ENCODE results near the gene BPIFB1. TPM values are rescaled to one million over a fixed set of nuclear protein-coding genes. Genes with fewer than 3 reads are reported as not detected.

BPIFB1 gene
- total and polyA plus RNA-seq, 5 donors from 2014 or later, result not detected

DNA sequence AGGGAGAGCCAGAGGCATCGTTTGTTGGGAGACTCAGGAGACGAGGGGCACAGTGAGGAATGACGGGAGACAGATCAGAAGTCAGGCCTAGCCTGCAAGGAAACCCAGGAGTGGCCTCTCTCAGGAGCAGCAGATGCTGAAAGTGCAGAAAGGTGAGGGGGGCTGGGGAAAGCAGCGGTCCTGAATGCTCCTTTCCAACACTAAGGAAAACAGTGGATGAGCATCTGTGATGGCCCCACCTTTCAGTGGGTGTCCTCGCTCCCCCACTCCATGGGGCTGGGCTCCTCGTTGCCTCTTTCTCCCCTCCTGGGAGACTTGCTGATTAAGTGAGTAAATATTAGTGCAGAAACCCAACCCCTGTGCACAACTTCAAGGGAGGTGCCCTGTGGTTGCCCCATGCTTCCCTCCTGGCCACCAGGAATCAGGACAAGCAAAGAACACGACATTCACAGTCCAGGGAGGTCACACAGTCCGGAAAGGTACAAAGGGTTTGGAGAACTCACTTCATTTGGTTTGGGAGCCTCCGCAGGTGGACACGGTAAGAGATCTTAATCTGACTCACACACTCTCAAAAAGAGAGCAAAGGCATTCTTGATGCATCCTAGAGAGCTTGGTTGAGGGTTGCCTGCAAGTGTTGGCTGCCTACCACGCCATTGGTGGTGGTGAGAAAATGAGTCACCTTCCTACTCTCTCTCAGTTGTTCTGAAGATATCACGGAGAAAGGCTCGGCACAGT, 9.7 kb upstream of the BPIFB1 start:
- H3K4me1 ChIP-seq (ENCODE audit: control insufficient read depth, insufficient read depth, low read length, poor library complexity, severe bottlenecking), result no peaks in the 10 kb centered on the region
- no peak overlapping the region for H3K4me3 Mint-ChIP-seq
- DNase-seq, result no peak
- H3K4me3 ChIP-seq (ENCODE audit: low read depth, low read length), result no peak overlapping the region
- H3K9me3 Mint-ChIP-seq, result peaks cover 0 to 2% (median 0%) of the 10 kb centered on the region in 7 donors
- peaks cover 9% of the 10 kb centered on the region for H3K27me3 Mint-ChIP-seq
- H3K36me3 ChIP-seq (ENCODE audit: control insufficient read depth, insufficient read depth, low read length), result no peaks in the 10 kb centered on the region
- H3K27ac ChIP-seq (ENCODE audit: insufficient read depth, low read length, poor library complexity, severe bottlenecking), result no peak overlapping the region
- no peak overlapping the region for H3K27ac Mint-ChIP-seq
- H3K36me3 Mint-ChIP-seq, result no peaks in the 10 kb centered on the region
- no peaks in the 10 kb centered on the region for H3K4me1 Mint-ChIP-seq
- no peaks in the 10 kb centered on the region for H3K9me3 ChIP-seq (ENCODE audit: control insufficient read depth in 2 of 2, low read length in 2 of 2)
- peaks cover 5% of the 10 kb centered on the region for H3K27me3 ChIP-seq (ENCODE audit: control insufficient read depth, insufficient read depth, low read length)
- ATAC-seq (ENCODE audit: low read depth in 2 of 2), result no peak

DNA sequence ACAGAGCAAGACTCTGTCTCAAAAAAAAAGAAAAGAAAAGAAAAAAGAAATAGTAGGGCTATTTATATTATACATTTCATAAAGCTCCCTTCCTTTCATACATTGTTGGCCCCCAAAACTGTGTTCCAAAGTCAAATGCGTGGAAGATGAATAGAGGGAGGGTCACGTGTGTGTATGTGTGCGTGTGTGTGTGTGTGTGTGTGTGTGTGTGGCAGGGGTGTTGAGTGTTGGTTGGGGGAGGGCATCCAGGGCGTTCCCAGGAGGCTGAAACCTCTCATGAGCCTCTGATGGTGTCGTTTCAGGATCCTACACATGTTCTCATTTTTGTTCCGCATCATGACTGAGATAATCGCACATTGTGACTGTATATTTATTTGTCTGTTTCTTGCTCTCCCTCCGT, 7.8 kb upstream of the BPIFB1 start:
- ATAC-seq (ENCODE audit: low read depth in 2 of 2), result no peak
- Histone ChIP-seq H3K4me1 (ENCODE audit: control insufficient read depth, insufficient read depth, low read length, poor library complexity, severe bottlenecking) (no peaks in the 10 kb centered on the region), H3K27ac (ENCODE audit: insufficient read depth, low read length, poor library complexity, severe bottlenecking) (no peak overlapping the region), H3K36me3 (ENCODE audit: control insufficient read depth, insufficient read depth, low read length) (no peaks in the 10 kb centered on the region), H3K9me3 (ENCODE audit: control insufficient read depth in 2 of 2, low read length in 2 of 2) (no peaks in the 10 kb centered on the region), H3K4me3 (ENCODE audit: low read depth, low read length) (no peak overlapping the region), H3K27me3 (ENCODE audit: control insufficient read depth, insufficient read depth, low read length) (no peaks in the 10 kb centered on the region)
- H3K4me1 Mint-ChIP-seq, result no peaks in the 10 kb centered on the region
- no peaks in the 10 kb centered on the region for H3K36me3 Mint-ChIP-seq
- H3K27ac Mint-ChIP-seq, result no peak overlapping the region
- peaks cover 0 to 2% (median 0%) of the 10 kb centered on the region in 7 donors for H3K9me3 Mint-ChIP-seq
- DNase-seq, result no peak
- H3K27me3 Mint-ChIP-seq, result peaks cover 9% of the 10 kb centered on the region
- no peak overlapping the region for H3K4me3 Mint-ChIP-seq

DNA sequence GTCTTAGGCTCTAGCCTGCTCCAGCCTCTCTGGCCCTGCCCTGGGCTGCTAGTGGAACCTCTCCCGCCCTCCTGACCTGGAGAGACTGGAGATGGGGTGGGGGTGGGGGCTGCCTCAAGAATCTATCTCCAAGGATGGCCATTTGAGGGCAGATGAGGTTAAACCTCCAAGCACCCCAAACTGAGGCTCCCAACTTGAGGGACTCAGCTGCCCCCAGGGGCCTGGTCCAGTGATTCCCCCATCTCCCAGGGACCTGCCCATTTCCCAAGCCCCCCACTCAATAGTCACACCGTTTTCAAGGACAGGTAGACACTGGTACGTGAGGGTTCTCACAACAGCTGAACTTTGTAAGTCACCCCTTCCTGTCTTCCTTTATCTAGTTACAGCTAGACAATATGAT, 7.1 kb upstream of the BPIFB1 start:
- H3K4me1 ChIP-seq (ENCODE audit: control insufficient read depth, insufficient read depth, low read length, poor library complexity, severe bottlenecking), result no peaks in the 10 kb centered on the region
- ATAC-seq (ENCODE audit: low read depth in 2 of 2), result no peak
- Mint-ChIP-seq H3K27ac (no peak overlapping the region), H3K36me3 (no peaks in the 10 kb centered on the region), H3K4me1 (no peaks in the 10 kb centered on the region), H3K27me3 (peaks cover 9% of the 10 kb centered on the region), H3K9me3 (peaks cover 0 to 2% (median 0%) of the 10 kb centered on the region in 7 donors), H3K4me3 (no peak overlapping the region)
- no peak for DNase-seq
- no peak overlapping the region for H3K4me3 ChIP-seq (ENCODE audit: low read depth, low read length)
- H3K27ac ChIP-seq (ENCODE audit: insufficient read depth, low read length, poor library complexity, severe bottlenecking), result no peak overlapping the region
- H3K36me3 ChIP-seq (ENCODE audit: control insufficient read depth, insufficient read depth, low read length), result no peaks in the 10 kb centered on the region
- H3K27me3 ChIP-seq (ENCODE audit: control insufficient read depth, insufficient read depth, low read length), result no peaks in the 10 kb centered on the region
- no peaks in the 10 kb centered on the region for H3K9me3 ChIP-seq (ENCODE audit: control insufficient read depth in 2 of 2, low read length in 2 of 2)

DNA sequence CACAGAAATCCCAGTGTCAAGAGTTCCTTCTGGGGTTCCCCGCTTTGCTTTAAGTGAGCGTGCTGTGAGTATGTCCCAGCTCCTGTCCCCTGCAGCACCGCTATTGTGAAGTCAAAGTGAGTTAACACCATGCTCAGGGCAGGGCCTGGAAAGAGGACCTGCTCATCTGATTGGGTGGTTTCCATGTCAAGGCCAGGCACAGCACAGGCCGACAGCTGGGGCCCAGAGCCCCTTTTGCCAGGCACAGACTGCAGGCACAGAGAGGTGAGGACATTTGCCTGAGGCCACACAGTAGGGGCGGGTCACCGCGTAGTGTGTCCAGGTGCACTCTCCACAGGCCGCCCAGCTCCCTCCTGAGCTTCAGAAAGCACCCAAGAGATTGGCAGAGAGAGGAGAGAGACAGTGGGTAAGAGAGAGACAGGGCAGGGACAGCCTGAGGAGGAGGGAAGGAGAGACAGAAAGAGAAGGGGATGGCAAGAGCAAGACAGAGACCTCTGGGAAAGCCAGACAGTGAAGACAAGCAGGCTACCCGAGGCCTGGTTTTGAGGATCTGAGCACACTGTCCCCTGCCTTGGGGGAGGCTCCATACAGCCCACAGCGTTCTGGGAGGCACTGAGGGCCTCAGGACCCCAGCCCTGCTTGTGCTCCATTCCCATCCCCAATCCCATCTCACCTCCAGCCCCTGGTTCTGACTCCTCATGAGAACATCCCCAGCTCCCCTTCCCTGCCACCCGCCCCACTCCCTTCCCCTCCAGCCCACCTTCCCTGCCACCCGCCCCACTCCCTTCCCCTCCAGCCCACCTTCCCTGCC, 6.5 kb upstream of the BPIFB1 start:
- no peaks in the 10 kb centered on the region for H3K9me3 ChIP-seq (ENCODE audit: control insufficient read depth in 2 of 2, low read length in 2 of 2)
- no peak for DNase-seq
- H3K27me3 Mint-ChIP-seq, result peaks cover 8% of the 10 kb centered on the region

DNA sequence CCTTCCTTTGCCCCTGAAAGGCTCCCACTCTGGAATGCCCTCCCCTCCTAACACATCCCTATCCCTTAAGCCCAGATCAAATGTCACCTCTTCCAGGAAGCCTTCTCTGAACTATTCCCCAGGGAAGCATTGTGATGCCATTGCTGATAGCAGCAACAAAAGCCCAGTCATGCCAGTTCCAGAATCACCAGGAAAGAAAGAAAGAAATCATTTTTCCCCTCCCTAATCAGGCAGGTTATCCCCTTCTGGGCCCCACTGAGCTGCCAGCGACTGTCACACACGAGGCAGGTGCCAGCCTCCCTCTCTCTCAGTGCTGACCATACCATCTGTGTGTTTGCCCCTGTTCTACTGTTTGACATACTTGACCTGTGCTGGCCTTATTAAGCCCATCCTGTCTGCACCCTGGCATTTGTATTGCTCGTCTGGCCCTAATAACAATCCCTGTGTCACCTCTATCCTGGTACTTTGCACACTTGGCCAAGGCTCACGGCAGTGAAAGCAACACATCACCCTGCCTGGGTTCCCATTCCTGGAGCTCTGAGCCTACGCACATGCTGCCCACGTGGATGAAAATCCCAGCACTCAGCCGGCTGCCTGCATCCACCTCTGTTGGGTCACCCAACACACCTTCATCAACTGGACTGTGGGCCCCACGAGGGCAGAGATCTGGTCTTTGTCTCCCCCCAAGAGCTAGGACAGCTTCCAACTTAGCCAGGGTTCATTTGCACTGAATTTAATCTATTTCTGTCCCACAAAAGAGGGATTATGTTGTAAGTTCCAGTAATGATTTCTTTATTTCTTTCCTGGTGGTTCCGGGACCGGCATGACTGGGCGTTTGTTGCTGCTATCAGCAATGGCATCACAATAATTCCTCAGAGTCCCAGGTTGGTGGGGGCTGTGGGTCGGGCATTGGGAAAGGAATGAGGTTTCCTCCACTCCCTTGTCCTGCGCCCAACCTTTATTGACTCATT, 5.3 kb upstream of the BPIFB1 start:
- no peaks in the 10 kb centered on the region for H3K4me1 ChIP-seq (ENCODE audit: control insufficient read depth, insufficient read depth, low read length, poor library complexity, severe bottlenecking)
- H3K4me1 Mint-ChIP-seq, result no peaks in the 10 kb centered on the region
- peaks cover 0 to 2% (median 0%) of the 10 kb centered on the region in 7 donors for H3K9me3 Mint-ChIP-seq
- H3K36me3 Mint-ChIP-seq, result no peaks in the 10 kb centered on the region
- no peak overlapping the region for H3K27ac ChIP-seq (ENCODE audit: insufficient read depth, low read length, poor library complexity, severe bottlenecking)
- H3K4me3 Mint-ChIP-seq, result no peak overlapping the region
- peaks cover 5% of the 10 kb centered on the region for H3K27me3 Mint-ChIP-seq
- H3K9me3 ChIP-seq (ENCODE audit: control insufficient read depth in 2 of 2, low read length in 2 of 2), result no peaks in the 10 kb centered on the region
- no peak for ATAC-seq (ENCODE audit: low read depth in 2 of 2)
- no peaks in the 10 kb centered on the region for H3K27me3 ChIP-seq (ENCODE audit: control insufficient read depth, insufficient read depth, low read length)
- no peaks in the 10 kb centered on the region for H3K36me3 ChIP-seq (ENCODE audit: control insufficient read depth, insufficient read depth, low read length)
- no peak overlapping the region for H3K27ac Mint-ChIP-seq
- no peak for DNase-seq
- H3K4me3 ChIP-seq (ENCODE audit: low read depth, low read length), result no peak overlapping the region

More for the DNA sequence above, 6.5 kb upstream of the BPIFB1 start:
- Histone ChIP-seq H3K36me3 (ENCODE audit: control insufficient read depth, insufficient read depth, low read length) (no peaks in the 10 kb centered on the region), H3K4me3 (ENCODE audit: low read depth, low read length) (no peak overlapping the region), H3K27ac (ENCODE audit: insufficient read depth, low read length, poor library complexity, severe bottlenecking) (no peak overlapping the region), H3K4me1 (ENCODE audit: control insufficient read depth, insufficient read depth, low read length, poor library complexity, severe bottlenecking) (no peaks in the 10 kb centered on the region), H3K27me3 (ENCODE audit: control insufficient read depth, insufficient read depth, low read length) (no peaks in the 10 kb centered on the region)
- H3K27ac Mint-ChIP-seq, result peak overlapping the region in 1 of 3 donors; percentile 72
- H3K9me3 Mint-ChIP-seq, result peaks cover 0 to 2% (median 0%) of the 10 kb centered on the region in 7 donors
- H3K4me3 Mint-ChIP-seq, result no peak overlapping the region
- ATAC-seq (ENCODE audit: low read depth in 2 of 2), result no peak
- H3K4me1 Mint-ChIP-seq, result no peaks in the 10 kb centered on the region
- H3K36me3 Mint-ChIP-seq, result no peaks in the 10 kb centered on the region

DNA sequence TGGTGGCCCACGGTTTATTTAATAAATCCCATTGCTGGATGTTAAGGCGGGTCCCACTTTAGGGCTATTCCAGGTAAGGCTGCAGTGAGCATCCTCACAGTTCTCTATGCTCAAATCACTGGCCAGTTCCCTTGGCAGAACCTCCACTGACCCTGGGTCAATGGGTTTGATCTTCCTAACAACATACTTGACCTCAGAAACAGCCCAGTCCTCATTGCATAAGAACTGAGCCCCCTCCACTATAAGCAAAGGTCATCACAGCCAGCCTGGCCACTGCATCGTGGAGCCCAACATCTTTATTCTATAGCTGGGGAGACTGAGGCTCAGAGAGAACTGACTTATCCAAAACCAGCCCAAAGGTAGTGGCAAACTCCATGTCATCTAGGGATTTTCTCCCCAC, 4.3 kb upstream of the BPIFB1 start:
- no peak overlapping the region for H3K27ac ChIP-seq (ENCODE audit: insufficient read depth, low read length, poor library complexity, severe bottlenecking)
- ATAC-seq (ENCODE audit: low read depth in 2 of 2) (no peak), DNase-seq (no peak)
- no peaks in the 10 kb centered on the region for H3K36me3 ChIP-seq (ENCODE audit: control insufficient read depth, insufficient read depth, low read length)
- Mint-ChIP-seq H3K4me3 (no peak overlapping the region), H3K27ac (peak overlapping the region in 1 of 3 donors; percentile 46), H3K9me3 (no peaks in the 10 kb centered on the region), H3K36me3 (no peaks in the 10 kb centered on the region), H3K4me1 (no peaks in the 10 kb centered on the region), H3K27me3 (peaks cover 5% of the 10 kb centered on the region)
- no peaks in the 10 kb centered on the region for H3K27me3 ChIP-seq (ENCODE audit: control insufficient read depth, insufficient read depth, low read length)
- H3K9me3 ChIP-seq (ENCODE audit: control insufficient read depth in 2 of 2, low read length in 2 of 2), result no peaks in the 10 kb centered on the region
- no peaks in the 10 kb centered on the region for H3K4me1 ChIP-seq (ENCODE audit: control insufficient read depth, insufficient read depth, low read length, poor library complexity, severe bottlenecking)
- H3K4me3 ChIP-seq (ENCODE audit: low read depth, low read length), result no peak overlapping the region

DNA sequence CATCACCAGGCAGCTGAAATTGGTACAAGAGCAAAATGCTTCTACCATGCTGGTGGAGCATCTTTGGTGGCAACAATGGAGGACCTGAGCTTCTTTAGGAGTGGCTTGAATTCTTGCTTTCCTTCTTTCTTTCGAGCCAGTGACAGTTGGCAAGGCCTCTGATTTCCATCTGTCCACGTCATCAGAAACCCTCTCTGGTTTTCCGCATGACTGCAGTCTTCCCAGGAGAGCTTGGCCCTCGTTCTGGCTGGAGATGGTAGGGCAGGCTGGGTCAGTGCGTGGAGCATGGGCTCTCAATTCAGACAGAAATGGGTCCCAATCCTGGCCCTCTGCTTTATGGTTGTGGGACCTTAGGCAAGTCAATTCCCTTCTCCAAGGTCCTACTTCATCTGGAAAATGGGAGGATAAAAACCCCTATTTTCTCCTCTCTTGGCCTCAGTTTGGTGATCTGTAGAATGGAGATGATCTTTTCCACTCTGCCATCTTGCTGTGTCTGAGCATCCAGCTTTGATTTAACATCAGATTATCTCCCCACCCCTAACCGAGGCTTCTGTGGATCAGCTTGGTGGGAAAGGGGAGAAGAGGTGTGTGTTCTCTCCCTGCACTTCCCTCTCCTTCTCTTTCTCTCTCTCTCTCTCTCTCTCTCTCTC, 3.6 kb upstream of the BPIFB1 start:
- Mint-ChIP-seq H3K9me3 (no peaks in the 10 kb centered on the region), H3K4me3 (no peak overlapping the region), H3K27me3 (peaks cover 9% of the 10 kb centered on the region), H3K4me1 (no peaks in the 10 kb centered on the region), H3K27ac (no peak overlapping the region), H3K36me3 (no peaks in the 10 kb centered on the region)
- DNase-seq, result no peak
- H3K36me3 ChIP-seq (ENCODE audit: control insufficient read depth, insufficient read depth, low read length), result no peaks in the 10 kb centered on the region
- no peaks in the 10 kb centered on the region for H3K9me3 ChIP-seq (ENCODE audit: control insufficient read depth in 2 of 2, low read length in 2 of 2)
- no peaks in the 10 kb centered on the region for H3K4me1 ChIP-seq (ENCODE audit: control insufficient read depth, insufficient read depth, low read length, poor library complexity, severe bottlenecking)
- H3K4me3 ChIP-seq (ENCODE audit: low read depth, low read length), result no peak overlapping the region
- ATAC-seq (ENCODE audit: low read depth in 2 of 2), result no peak
- H3K27me3 ChIP-seq (ENCODE audit: control insufficient read depth, insufficient read depth, low read length), result no peaks in the 10 kb centered on the region
- H3K27ac ChIP-seq (ENCODE audit: insufficient read depth, low read length, poor library complexity, severe bottlenecking), result no peak overlapping the region

Measured in CD4-positive, CD25-positive, alpha-beta regulatory T cell (primary cell).